Activated CD8-positive, alpha-beta T cell treated with anti-CD3 and anti-CD28 coated beads, Interleukin-2, amount 10 ng/mL, durations not matched to agents 7 days and 5 days (primary cell): ENCODE measurements around the gene TPCN2. TPM values are rescaled to one million over a fixed set of nuclear protein-coding genes. Genes with fewer than 3 reads are reported as not detected.

Experiments used
- ATAC-seq: fragments of 150-1000 bp; cut with Tn5 transposase; one replicate; pipeline ENCODE4 v1.10.0; 2021; ENCODE audit warnings: moderate library complexity
- CTCF ChIA-PET: fragments of 350-600 bp; sonication (Branson Sonifier 250); formaldehyde crosslinking; loops from one replicate; lab custom pipeline; 2021; ENCODE audit warnings: antibody characterized with exemption; lab: Charles Lee
- POLR2A ChIA-PET: fragments of 350-600 bp; sonication (Branson Sonifier 250); formaldehyde crosslinking; loops from one replicate; lab custom pipeline; 2021; ENCODE audit warnings: antibody characterized with exemption; lab: Charles Lee
- DNase-seq: peaks from one replicate; pipeline ENCODE4 v3.0.0-alpha.2; 2020
- H3K27ac Mint-ChIP-seq: one replicate; pipeline ENCODE4 v1.8.0; 2021; ENCODE audit warnings: mild to moderate bottlenecking, mixed read lengths
- H3K27me3 Mint-ChIP-seq: one replicate; pipeline ENCODE4 v1.8.0; 2021; ENCODE audit warnings: low read depth, mixed read lengths
- H3K36me3 Mint-ChIP-seq: one replicate; pipeline ENCODE4 v1.8.0; 2021; ENCODE audit warnings: low read depth, mixed read lengths
- H3K4me1 Mint-ChIP-seq: one replicate; pipeline ENCODE4 v1.8.0; 2021; ENCODE audit warnings: low read depth, mixed read lengths
- H3K4me3 Mint-ChIP-seq: one replicate; pipeline ENCODE4 v1.8.0; 2021; ENCODE audit warnings: mild to moderate bottlenecking, mixed read lengths
- H3K9me3 Mint-ChIP-seq: one replicate; pipeline ENCODE4 v1.8.0; 2022; ENCODE audit warnings: mixed read lengths; ENCODE audit not compliant: insufficient read depth
- total RNA-seq, 2 experiments: library from RNA; stranded (reverse); gene quantifications; one replicate each; pipeline ENCODE4 v1.2.3, GENCODE V29; 2021

TPCN2 gene
- total RNA-seq, 2 experiments from 2014 or later: 19.1 to 21.2 TPM

DNA sequence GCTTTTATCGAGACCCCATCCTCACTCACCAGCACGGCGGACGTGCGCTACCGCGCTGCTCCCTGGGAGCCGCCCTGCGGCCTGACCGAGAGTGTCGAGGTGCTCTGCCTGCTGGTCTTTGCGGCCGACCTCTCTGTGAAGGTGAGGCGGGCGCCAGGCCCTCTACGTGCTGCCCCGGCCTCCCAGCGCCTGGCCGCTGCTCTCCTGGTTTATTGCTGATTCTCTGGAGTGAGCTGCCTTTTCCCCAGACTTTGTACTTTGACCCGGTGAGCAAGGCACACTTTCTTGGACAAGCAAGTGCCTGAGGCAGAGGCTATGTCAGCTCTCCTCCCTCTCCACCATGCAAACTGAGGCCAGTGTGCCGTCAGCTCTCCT is 6.5 kb downstream of the TPCN2 start:
- Mint-ChIP-seq H3K4me1 (peaks cover 34% of the 10 kb centered on the region), H3K27me3 (no peaks in the 10 kb centered on the region), H3K36me3 (peaks cover 4% of the 10 kb centered on the region), H3K27ac (no peak overlapping the region), H3K9me3 (no peaks in the 10 kb centered on the region), H3K4me3 (no peak overlapping the region)
- no peak for ATAC-seq
- ChIA-PET POLR2A (interaction anchor here (0.6 kb wide), 1 partner anchor 18 kb away, joined by 3 read pairs; no protein-coding TSS in a partner anchor), CTCF (no interaction called here)
- DNase-seq: no peak

DNA sequence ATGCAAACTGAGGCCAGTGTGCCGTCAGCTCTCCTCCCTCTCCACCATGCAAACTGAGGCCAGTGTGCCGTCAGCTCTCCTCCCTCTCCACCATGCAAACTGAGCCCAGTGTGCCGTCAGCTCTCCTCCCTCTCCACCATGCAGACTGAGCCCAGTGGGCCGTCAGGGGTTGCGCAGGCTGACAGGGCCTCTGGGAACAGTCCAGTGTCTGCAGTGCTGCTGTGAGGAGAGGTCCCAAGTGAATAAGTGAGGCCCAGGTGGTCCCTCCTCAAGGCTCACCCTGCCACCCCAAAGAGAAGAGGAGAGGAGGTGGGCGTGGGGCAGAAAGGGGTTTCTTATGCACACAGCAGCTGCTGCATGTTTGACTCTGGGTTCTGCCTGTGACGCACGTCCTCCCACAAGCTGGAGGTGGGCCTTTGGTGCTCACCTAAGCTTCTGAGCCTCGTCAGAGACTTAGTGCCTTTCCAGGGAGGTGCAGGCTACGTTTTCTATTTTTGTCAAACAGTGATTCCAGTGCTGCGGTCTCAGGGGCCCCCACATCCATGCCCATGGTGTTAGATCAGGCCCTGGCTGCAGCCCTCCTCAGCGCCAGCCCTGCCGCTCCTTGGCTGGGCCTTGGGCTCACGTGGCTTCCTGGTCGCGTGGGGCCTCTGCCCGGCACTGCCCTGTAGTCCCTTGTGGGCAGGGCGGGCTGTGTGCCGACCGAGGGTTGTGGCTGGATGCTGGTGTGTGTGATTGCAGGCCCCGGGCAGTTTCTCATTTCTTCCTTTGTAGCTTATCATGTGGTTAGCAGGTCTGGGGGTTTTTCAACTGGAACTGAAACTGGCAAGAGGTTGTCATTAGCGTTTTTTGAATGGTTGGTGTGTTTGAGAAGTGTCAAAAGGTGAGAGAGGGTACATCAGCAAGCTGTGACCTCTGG is 7.1 kb downstream of the TPCN2 start:
- DNase-seq: peak; percentile 28
- CTCF ChIA-PET: no interaction called here

DNA sequence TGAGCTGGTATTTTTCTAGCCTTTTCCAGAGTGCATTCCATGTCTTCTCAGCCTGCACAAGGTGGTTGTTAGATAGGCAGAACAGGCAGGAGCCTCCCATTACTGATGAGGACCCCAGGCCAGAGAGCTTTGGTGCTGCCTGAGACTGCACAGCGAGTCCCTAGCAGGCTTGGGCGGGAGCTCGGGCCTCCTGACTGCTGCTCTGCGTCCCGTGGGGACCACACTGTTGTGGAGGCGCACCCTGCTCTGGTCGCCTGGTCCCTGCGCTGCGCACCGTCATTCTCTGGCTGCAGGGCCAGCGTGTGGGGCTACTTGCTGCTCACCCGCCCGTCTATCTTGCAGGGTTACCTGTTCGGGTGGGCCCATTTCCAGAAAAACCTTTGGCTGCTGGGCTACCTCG is 8.5 kb downstream of the TPCN2 start:
- POLR2A ChIA-PET: no interaction called here
- H3K9me3 Mint-ChIP-seq: no peaks in the 10 kb centered on the region
- H3K4me3 Mint-ChIP-seq: no peak overlapping the region
- CTCF ChIA-PET: no interaction called here
- H3K36me3 Mint-ChIP-seq: peaks cover 4% of the 10 kb centered on the region
- peaks cover 13% of the 10 kb centered on the region for H3K4me1 Mint-ChIP-seq
- ATAC-seq: no peak
- no peaks in the 10 kb centered on the region for H3K27me3 Mint-ChIP-seq
- DNase-seq: no peak
- H3K27ac Mint-ChIP-seq: no peak overlapping the region

More for the DNA sequence above, 7.1 kb downstream of the TPCN2 start:
- Mint-ChIP-seq H3K36me3 (peaks cover 4% of the 10 kb centered on the region), H3K4me1 (peaks cover 27% of the 10 kb centered on the region), H3K4me3 (no peak overlapping the region), H3K27me3 (no peaks in the 10 kb centered on the region), H3K9me3 (no peaks in the 10 kb centered on the region), H3K27ac (peak overlapping the region; percentile 27)
- ATAC-seq: peak; percentile 36
- POLR2A ChIA-PET: interaction anchor here (0.6 kb wide), 2 partner anchors 16 to 18 kb away, joined by 3 read pairs; no protein-coding TSS in a partner anchor

DNA sequence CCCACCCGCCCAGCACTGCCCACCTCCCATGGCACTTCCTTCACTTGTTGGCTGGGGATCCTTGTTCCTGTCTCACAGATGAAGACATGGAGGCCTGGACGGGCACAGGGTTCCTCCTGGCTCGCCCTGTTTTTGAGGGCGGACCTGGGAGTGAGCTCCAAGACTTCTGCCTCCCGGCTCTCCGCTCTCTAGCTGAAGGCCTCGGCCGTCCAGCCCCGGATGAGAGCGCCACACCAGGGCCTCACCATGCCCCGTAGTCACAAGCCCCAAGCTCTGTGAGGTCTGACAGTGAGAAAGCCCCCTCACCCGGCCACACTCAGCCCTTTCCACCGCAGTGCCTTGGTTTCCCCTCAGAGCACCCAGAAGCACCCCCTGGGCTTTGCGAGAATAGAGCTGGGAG is 9.1 kb downstream of the TPCN2 start:
- H3K4me3 Mint-ChIP-seq: no peak overlapping the region

DNA sequence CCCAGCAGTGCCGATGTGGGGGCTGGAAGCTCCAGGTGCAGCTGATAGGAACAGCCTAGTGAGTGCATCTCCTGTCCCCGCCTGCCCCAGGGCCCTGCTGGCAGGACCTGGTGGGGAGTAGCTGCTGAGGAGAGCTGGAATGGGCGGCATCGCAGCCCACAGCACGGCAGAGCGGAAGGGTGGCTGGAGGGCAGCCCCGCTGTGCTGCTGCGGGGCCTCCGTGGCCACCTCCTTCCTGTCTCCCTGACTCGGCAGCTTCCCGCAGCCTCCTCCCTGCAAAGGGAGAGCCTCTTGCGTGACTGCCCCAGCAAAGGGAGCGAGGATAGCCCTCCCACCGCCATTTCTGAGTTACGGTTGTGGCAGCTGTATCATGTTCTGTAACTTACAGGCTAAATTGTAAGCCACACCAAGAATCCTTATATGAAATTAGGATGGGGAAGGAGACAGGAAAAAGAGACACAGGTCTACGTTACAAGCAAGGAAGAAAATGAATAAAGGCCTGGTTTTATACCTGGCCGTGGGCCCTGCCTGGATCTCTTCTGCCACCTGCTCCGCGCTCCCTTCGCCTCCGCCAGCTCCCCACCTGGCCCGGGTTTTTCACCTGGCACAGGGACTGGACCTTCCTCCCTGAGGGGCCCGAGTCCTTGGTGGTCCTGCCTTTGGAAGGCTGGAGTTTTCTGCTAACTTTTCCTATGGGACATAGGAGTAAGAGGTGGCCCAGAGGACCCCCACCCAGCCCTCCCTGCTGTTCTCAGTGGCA is 10.0 kb downstream of the TPCN2 start:
- Mint-ChIP-seq H3K27ac (no peak overlapping the region), H3K4me1 (peaks cover 8% of the 10 kb centered on the region), H3K36me3 (peaks cover 4% of the 10 kb centered on the region), H3K27me3 (no peaks in the 10 kb centered on the region), H3K4me3 (no peak overlapping the region), H3K9me3 (no peaks in the 10 kb centered on the region)
- ATAC-seq: no peak
- POLR2A ChIA-PET: interaction anchor here (1.3 kb wide), 1 partner anchor 10 kb away, joined by 4 read pairs; the partner anchor contains the start of gene TPCN2
- CTCF ChIA-PET: no interaction called here
- no peak for DNase-seq

More for the DNA sequence above, 9.1 kb downstream of the TPCN2 start:
- DNase-seq (no peak), ATAC-seq (no peak)
- H3K9me3 Mint-ChIP-seq: no peaks in the 10 kb centered on the region
- H3K27me3 Mint-ChIP-seq: no peaks in the 10 kb centered on the region
- H3K4me1 Mint-ChIP-seq: peaks cover 8% of the 10 kb centered on the region
- H3K27ac Mint-ChIP-seq: no peak overlapping the region
- POLR2A ChIA-PET: no interaction called here
- peaks cover 4% of the 10 kb centered on the region for H3K36me3 Mint-ChIP-seq
- CTCF ChIA-PET: no interaction called here

DNA sequence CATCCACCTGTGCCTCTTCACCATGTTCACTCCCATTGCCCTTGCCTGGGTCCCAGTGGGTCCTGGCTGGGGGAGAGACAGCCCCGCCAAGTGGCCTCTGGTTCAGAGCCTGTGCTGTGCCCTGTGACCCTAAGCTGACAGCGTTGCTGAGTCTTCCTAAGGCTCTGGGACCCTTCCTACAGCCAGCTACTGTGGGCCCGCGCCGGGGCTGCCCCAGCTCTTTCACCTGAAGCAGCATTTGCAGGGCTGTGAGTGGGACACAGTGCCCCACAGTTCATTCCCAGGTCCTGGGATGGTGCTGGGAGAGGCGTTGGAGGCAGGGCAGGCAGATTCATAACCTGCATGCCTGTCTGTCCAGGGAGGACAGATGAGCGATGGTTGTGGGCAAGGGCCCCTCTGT is 10.7 kb downstream of the TPCN2 start:
- Mint-ChIP-seq H3K27ac (no peak overlapping the region), H3K9me3 (no peaks in the 10 kb centered on the region), H3K4me1 (peaks cover 8% of the 10 kb centered on the region), H3K27me3 (no peaks in the 10 kb centered on the region), H3K36me3 (peaks cover 2% of the 10 kb centered on the region), H3K4me3 (no peak overlapping the region)
- CTCF ChIA-PET: no interaction called here
- POLR2A ChIA-PET: interaction anchor here (1.3 kb wide), 1 partner anchor 11 kb away, joined by 4 read pairs; the partner anchor contains the start of gene TPCN2
- DNase-seq (no peak), ATAC-seq (no peak)

DNA sequence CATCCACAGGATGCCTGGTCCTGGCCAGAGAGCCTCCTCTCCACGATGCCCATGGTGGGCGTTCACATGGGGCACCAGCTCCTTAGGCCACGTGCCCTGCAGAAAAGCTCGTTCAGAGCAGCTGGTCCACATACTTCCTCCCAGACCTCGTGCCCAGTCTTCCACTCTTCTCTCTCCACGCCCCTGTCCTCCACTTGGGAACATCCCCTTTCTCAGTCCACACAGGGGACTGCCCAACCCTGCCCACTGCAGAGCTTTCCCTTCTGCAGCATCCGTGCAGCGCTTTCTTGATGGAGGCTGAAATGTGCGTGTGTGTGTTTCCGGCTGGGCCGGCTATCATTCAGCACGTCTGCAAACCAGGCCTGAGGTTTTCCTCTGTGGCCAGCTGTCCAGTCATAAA is 11.3 kb downstream of the TPCN2 start:
- Mint-ChIP-seq H3K4me1 (peaks cover 8% of the 10 kb centered on the region), H3K9me3 (no peaks in the 10 kb centered on the region), H3K27ac (no peak overlapping the region), H3K36me3 (peaks cover 2% of the 10 kb centered on the region), H3K4me3 (no peak overlapping the region), H3K27me3 (no peaks in the 10 kb centered on the region)
- DNase-seq: no peak
- POLR2A ChIA-PET: interaction anchor here (1.3 kb wide), 1 partner anchor 11 kb away, joined by 4 read pairs; the partner anchor contains the start of gene TPCN2
- ATAC-seq: no peak
- CTCF ChIA-PET: no interaction called here

DNA sequence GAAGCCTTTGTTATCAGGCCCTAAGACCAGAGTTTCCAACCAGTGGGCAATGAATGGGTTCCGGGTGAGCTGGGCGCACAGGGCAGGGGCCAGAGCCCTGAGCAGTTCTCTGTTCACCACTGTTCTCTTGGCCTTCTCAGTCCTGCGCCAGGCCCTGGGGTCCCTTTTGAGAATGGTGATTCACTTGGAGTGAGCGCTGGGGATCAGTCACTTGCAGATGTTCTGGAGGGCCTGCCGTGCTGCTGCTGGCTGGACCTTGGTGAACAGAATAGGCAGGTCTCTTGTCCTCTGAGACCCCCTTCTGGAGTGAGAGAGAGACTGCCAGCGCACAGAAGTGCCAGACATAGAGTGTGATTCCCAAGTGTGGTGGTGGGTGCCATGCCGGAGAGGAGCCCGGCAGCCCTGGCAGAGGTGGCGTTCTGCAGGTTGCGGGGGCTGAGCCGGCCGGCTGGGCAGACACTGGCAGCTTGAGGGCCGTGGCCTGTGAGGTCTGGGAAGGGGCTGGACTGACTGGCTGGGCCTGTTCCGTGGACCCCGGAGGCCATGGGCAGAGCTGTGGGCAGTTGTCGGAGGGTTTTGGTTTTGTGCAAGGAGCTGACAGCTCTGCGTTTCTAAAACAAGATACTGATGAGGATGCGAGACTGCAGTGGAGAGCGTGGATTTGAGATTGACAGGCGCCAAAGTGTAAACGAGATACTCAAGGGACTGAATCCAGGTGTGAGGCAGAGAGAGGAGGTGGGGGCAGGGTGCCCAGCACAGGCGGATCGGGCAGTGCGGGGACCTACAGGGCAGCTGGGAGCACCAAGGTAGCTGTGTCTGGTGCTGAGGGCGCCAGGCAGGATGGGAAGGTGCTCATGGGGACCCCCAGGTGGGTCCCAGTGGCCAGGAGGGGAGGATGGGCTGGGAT is 12.3 kb downstream of the TPCN2 start:
- ChIA-PET POLR2A (interaction anchor here (0.5 kb wide), 1 partner anchor 38 kb away, joined by 3 read pairs; no protein-coding TSS in a partner anchor), CTCF (no interaction called here)
- no peak overlapping the region for H3K4me3 Mint-ChIP-seq
- H3K36me3 Mint-ChIP-seq: no peaks in the 10 kb centered on the region
- H3K27ac Mint-ChIP-seq: no peak overlapping the region
- no peaks in the 10 kb centered on the region for H3K9me3 Mint-ChIP-seq
- no peaks in the 10 kb centered on the region for H3K27me3 Mint-ChIP-seq
- ATAC-seq: no peak
- peaks cover 3% of the 10 kb centered on the region for H3K4me1 Mint-ChIP-seq
- DNase-seq: no peak

DNA sequence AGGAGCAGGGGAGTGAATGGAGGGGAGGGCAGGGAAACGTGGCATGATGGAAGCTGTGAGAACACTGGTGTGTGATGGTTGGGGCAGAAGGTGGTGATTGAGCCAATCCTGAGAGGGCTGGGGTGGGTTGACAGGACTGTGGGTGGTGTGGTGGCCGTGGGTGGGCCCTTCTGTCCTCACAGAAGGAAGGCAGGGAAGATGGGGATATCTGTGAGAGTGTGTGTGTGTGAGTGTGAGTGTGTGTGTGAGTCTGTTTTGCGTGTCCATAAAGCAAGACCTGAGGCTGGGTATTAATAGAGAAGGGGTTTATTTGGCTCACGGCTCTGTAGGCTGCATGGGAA is 13.0 kb downstream of the TPCN2 start:
- Mint-ChIP-seq H3K4me1 (no peaks in the 10 kb centered on the region), H3K9me3 (no peaks in the 10 kb centered on the region), H3K27me3 (no peaks in the 10 kb centered on the region), H3K27ac (no peak overlapping the region), H3K4me3 (no peak overlapping the region), H3K36me3 (no peaks in the 10 kb centered on the region)
- POLR2A ChIA-PET: no interaction called here
- DNase-seq (no peak), ATAC-seq (no peak)
- CTCF ChIA-PET: no interaction called here

DNA sequence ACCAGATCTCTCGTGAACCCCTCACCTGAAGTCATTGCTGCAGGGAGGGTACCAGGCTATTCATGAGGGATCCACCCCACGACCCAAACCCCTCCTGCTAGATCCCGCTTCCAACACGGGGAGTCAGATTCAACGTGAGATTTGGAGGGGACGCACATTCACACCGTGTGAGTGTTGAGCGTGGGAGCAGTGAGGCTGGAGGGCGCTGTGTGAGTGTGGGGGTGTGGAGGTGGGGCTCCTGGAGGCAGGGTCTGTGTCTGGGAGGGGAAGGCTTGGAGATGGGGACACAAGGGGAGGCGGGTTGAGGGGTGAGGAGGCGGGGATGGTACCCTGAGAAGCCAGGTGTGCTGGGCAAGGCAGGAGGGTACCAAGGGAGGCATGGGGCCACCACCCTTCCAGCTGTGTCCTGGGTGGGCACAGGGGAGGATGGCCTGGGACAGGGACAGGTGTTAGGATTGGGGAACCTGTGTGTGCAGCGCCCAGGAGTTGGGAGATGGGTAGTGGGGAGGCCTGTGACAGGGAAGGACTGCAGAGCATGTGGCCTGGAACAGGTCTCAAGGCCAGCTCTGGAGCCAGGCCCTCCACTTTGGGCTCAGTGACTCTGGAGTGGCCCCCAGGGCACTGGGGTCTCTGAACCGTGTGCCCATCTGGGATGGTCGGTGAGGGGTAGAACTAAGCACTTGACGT is 13.6 kb downstream of the TPCN2 start:
- Mint-ChIP-seq H3K4me1 (no peaks in the 10 kb centered on the region), H3K4me3 (no peak overlapping the region), H3K36me3 (no peaks in the 10 kb centered on the region), H3K9me3 (no peaks in the 10 kb centered on the region), H3K27me3 (no peaks in the 10 kb centered on the region), H3K27ac (no peak overlapping the region)
- ATAC-seq: no peak
- CTCF ChIA-PET: no interaction called here
- POLR2A ChIA-PET: no interaction called here
- DNase-seq: no peak
